HEK293 (cell line): ENCODE measurements around the gene ROR2.

Experiments used
- CTCF ChIA-PET: fragments of 350-600 bp; formaldehyde crosslinking; extraction: SDS; loops from one replicate; lab custom pipeline; 2021; ENCODE audit warnings: antibody characterized with exemption; lab: Yijun Ruan, JAX
- POLR2A ChIA-PET: fragments of 300-600 bp; formaldehyde crosslinking; extraction: SDS; loops from one replicate; lab custom pipeline; 2020; ENCODE audit warnings: antibody characterized with exemption, inconsistent platforms; lab: Yijun Ruan, JAX
- H3K27ac ChIP-seq: fragments of 200-500 bp; sonication (Bioruptor generic); 2 replicates; pipeline ENCODE4 v1.5.1; 2014; ENCODE audit warnings: low read depth, low read length, control low read depth, inconsistent platforms; ENCODE audit errors: extremely low read depth
- H3K36me3 ChIP-seq, 2 experiments: fragments of 200-500 bp in 1 of 2; sonication (Bioruptor generic) in 1 of 2; 1 replicate in 1 of 2; 2 replicates in 1 of 2; pipeline ENCODE4 v1.5.1; 2014 to 2017; ENCODE audit warnings: inconsistent platforms in 2 of 2, low read length in 2 of 2; ENCODE audit not compliant: control insufficient read depth in 2 of 2, insufficient read depth in 1 of 2
- H3K4me1 ChIP-seq: fragments of 200-500 bp; sonication (Bioruptor generic); 2 replicates; pipeline ENCODE4 v1.5.1; 2014; ENCODE audit warnings: mild to moderate bottlenecking, low read length, inconsistent platforms; ENCODE audit not compliant: control insufficient read depth, insufficient read depth
- H3K4me3 ChIP-seq: 2 replicates; pipeline ENCODE4 v1.5.1; 2011; ENCODE audit warnings: low read depth, mild to moderate bottlenecking, control low read depth, low read length, moderate library complexity
- H3K9me3 ChIP-seq: fragments of 200-500 bp; sonication (Bioruptor generic); 2 replicates; pipeline ENCODE4 v1.5.1; 2014; ENCODE audit warnings: low read depth, low read length, inconsistent platforms; ENCODE audit not compliant: control insufficient read depth, insufficient read depth
- GLIS1 ChIP-seq: fragments of 450-650 bp; formaldehyde crosslinking; IDR thresholded peaks from 2 replicates; pipeline ENCODE4 v1.5.1; 2016; ENCODE audit warnings: missing biosample characterization, missing genetic modification characterization
- INSM2 ChIP-seq: fragments of 450-650 bp; formaldehyde crosslinking; IDR thresholded peaks from 2 replicates; pipeline ENCODE4 v1.5.1; 2016; ENCODE audit warnings: missing biosample characterization, missing genetic modification characterization
- MEIS1 ChIP-seq: sonication (generic); formaldehyde crosslinking; IDR thresholded peaks from 2 replicates; pipeline ENCODE4 v1.8.1; 2022; ENCODE audit warnings: missing genetic modification reagents, mild to moderate bottlenecking, borderline replicate concordance
- OVOL3 ChIP-seq: fragments of 450-650 bp; formaldehyde crosslinking; IDR thresholded peaks from 2 replicates; pipeline ENCODE4 v1.5.1; 2016; ENCODE audit warnings: missing biosample characterization, missing genetic modification characterization
- PRDM1 ChIP-seq: fragments of 450-650 bp; formaldehyde crosslinking; IDR thresholded peaks from 2 replicates; pipeline ENCODE4; 2016; ENCODE audit warnings: missing biosample characterization, missing genetic modification characterization
- PRDM4 ChIP-seq: fragments of 450-650 bp; formaldehyde crosslinking; IDR thresholded peaks from 2 replicates; pipeline ENCODE4 v1.5.1; 2017; ENCODE audit warnings: missing biosample characterization, missing genetic modification characterization
- SCRT2 ChIP-seq: fragments of 450-650 bp; formaldehyde crosslinking; IDR thresholded peaks from 2 replicates; pipeline ENCODE4 v1.5.1; 2016; ENCODE audit warnings: missing biosample characterization, missing genetic modification characterization
- SETDB1 ChIP-seq: IDR thresholded peaks from one replicate; pipeline ENCODE4 v1.6.1; 2017; ENCODE audit warnings: mild to moderate bottlenecking, low read length, moderate library complexity, mixed read lengths; ENCODE audit not compliant: insufficient read length
- SP7 ChIP-seq: fragments of 450-650 bp; formaldehyde crosslinking; IDR thresholded peaks from 2 replicates; pipeline ENCODE4 v1.5.1; 2016; ENCODE audit warnings: missing biosample characterization, missing genetic modification characterization
- YY1 ChIP-seq: fragments of 450-650 bp; formaldehyde crosslinking; IDR thresholded peaks from 2 replicates; pipeline ENCODE4 v1.5.1; 2018; ENCODE audit warnings: missing biosample characterization, missing genetic modification characterization
- ZIC2 ChIP-seq: fragments of 450-650 bp; formaldehyde crosslinking; IDR thresholded peaks from 2 replicates; pipeline ENCODE4 v1.5.1; 2016; ENCODE audit warnings: missing biosample characterization, missing genetic modification characterization
- ZNF112 ChIP-seq: fragments of 450-650 bp; formaldehyde crosslinking; IDR thresholded peaks from 2 replicates; pipeline ENCODE4 v1.5.0; 2017; ENCODE audit warnings: missing biosample characterization, missing genetic modification characterization
- ZNF121 ChIP-seq: fragments of 450-650 bp; formaldehyde crosslinking; IDR thresholded peaks from 2 replicates; pipeline ENCODE4 v1.5.1; 2016; ENCODE audit warnings: missing biosample characterization, missing genetic modification characterization
- ZNF140 ChIP-seq: fragments of 450-650 bp; formaldehyde crosslinking; IDR thresholded peaks from 2 replicates; pipeline ENCODE4 v1.5.1; 2016; ENCODE audit warnings: missing biosample characterization, missing genetic modification characterization
- ZNF146 ChIP-seq: fragments of 450-650 bp; formaldehyde crosslinking; IDR thresholded peaks from 2 replicates; pipeline ENCODE4 v1.5.1; 2016; ENCODE audit warnings: missing biosample characterization, missing genetic modification characterization
- ZNF19 ChIP-seq: fragments of 450-650 bp; formaldehyde crosslinking; IDR thresholded peaks from 2 replicates; pipeline ENCODE4; 2016; ENCODE audit warnings: missing biosample characterization, missing genetic modification characterization, low read depth
- ZNF2 ChIP-seq: fragments of 450-650 bp; formaldehyde crosslinking; IDR thresholded peaks from 2 replicates; pipeline ENCODE4 v1.5.1; 2016; ENCODE audit warnings: missing biosample characterization, missing genetic modification characterization
- ZNF416 ChIP-seq: fragments of 450-650 bp; formaldehyde crosslinking; IDR thresholded peaks from 2 replicates; pipeline ENCODE4 v1.5.1; 2016; ENCODE audit warnings: missing biosample characterization, missing genetic modification characterization
- ZNF501 ChIP-seq: fragments of 450-650 bp; formaldehyde crosslinking; IDR thresholded peaks from 2 replicates; pipeline ENCODE4 v1.5.1; 2016; ENCODE audit warnings: missing biosample characterization, missing genetic modification characterization
- ZNF521 ChIP-seq: fragments of 450-650 bp; formaldehyde crosslinking; IDR thresholded peaks from 2 replicates; pipeline ENCODE4 v1.5.1; 2017; ENCODE audit warnings: missing biosample characterization, mild to moderate bottlenecking, missing genetic modification characterization
- ZNF561 ChIP-seq: fragments of 450-650 bp; IDR thresholded peaks from 2 replicates; pipeline ENCODE4 v1.5.1; 2018; ENCODE audit warnings: missing biosample characterization, missing genetic modification characterization, borderline replicate concordance
- ZNF596 ChIP-seq: fragments of 450-650 bp; IDR thresholded peaks from 2 replicates; pipeline ENCODE4 v1.5.0; 2018; ENCODE audit warnings: missing biosample characterization, mild to moderate bottlenecking, missing genetic modification characterization, moderate library complexity
- ZNF677 ChIP-seq: fragments of 450-650 bp; IDR thresholded peaks from 2 replicates; pipeline ENCODE4 v1.5.0; 2018; ENCODE audit warnings: missing biosample characterization, mild to moderate bottlenecking, missing genetic modification characterization, moderate library complexity
- TF ChIP-seq, protein P1 (sequence below): fragments of 450-650 bp; formaldehyde crosslinking; IDR thresholded peaks from 2 replicates; pipeline ENCODE4 v1.5.1; 2017; ENCODE audit warnings: missing biosample characterization, missing genetic modification characterization
- TF ChIP-seq, protein P2 (sequence below): fragments of 450-650 bp; formaldehyde crosslinking; optimal IDR thresholded peaks from 2 replicates; pipeline ENCODE3; 2016; ENCODE audit warnings: missing biosample characterization, mild to moderate bottlenecking, missing genetic modification characterization
- TF ChIP-seq, protein P3 (sequence below): fragments of 450-650 bp; formaldehyde crosslinking; IDR thresholded peaks from 2 replicates; pipeline ENCODE4 v1.5.1; 2016; ENCODE audit warnings: missing biosample characterization, missing genetic modification characterization
- TF ChIP-seq, protein P4 (sequence below): fragments of 450-650 bp; formaldehyde crosslinking; IDR thresholded peaks from 2 replicates; pipeline ENCODE4 v1.5.1; 2017; ENCODE audit warnings: missing biosample characterization, mild to moderate bottlenecking, missing genetic modification characterization, moderate library complexity
- TF ChIP-seq, protein P5 (sequence below): fragments of 450-650 bp; formaldehyde crosslinking; IDR thresholded peaks from 2 replicates; pipeline ENCODE4 v1.5.1; 2016; ENCODE audit warnings: missing biosample characterization, missing genetic modification characterization

ROR2 gene

GRCh38 chr9:91908293-91908623, 41.8 kb downstream of the ROR2 start:
- Histone ChIP-seq H3K4me3 (no peak overlapping the region), H3K36me3 (no peaks in the 10 kb centered on the region; a peak in 1 of 3 replicates), H3K27ac (no peak overlapping the region), H3K4me1 (peaks cover 11% of the 10 kb centered on the region), H3K9me3 (no peaks in the 10 kb centered on the region)
- CTCF ChIA-PET: interaction anchor here (1.7 to 2.5 kb wide), 2 partner anchors 42 to 174 kb away, joined by 3 to 15 read pairs; partner anchors contain the start of gene ROR2
- POLR2A ChIA-PET: no interaction called here
- TF ChIP-seq MEIS1 (CRISPR knock-in tag) (no peak), ZNF561 (tag by site-specific recombination) (no peak), ZNF140 (no peak), OVOL3 (tag by site-specific recombination) (peak; percentile 90), ZNF112 (no peak), ZNF2 (tag by site-specific recombination) (no peak), ZNF146 (tag by site-specific recombination) (no peak), ZNF596 (no peak), YY1 (tag by site-specific recombination) (no peak), GLIS1 (tag by site-specific recombination) (peak; percentile 91), ZNF501 (tag by site-specific recombination) (no peak), ZNF121 (tag by site-specific recombination) (no peak), SCRT2 (tag by site-specific recombination) (no peak), ZNF677 (tag by site-specific recombination) (no peak), PRDM1 (tag by site-specific recombination) (no peak), SETDB1 (no peak), ZNF416 (tag by site-specific recombination) (no peak), INSM2 (tag by site-specific recombination) (peak; percentile 69), SP7 (tag by site-specific recombination) (0 out of 2 replicates have a peak, but pooled peaks have one; percentile 34), ZNF19 (tag by site-specific recombination) (no peak), ZNF521 (tag by site-specific recombination) (no peak), ZIC2 (peak; percentile 72; the same call in 1 of the 2 replicates), PRDM4 (tag by site-specific recombination) (peak; percentile 78)
- TF ChIP-seq, protein P1, sequence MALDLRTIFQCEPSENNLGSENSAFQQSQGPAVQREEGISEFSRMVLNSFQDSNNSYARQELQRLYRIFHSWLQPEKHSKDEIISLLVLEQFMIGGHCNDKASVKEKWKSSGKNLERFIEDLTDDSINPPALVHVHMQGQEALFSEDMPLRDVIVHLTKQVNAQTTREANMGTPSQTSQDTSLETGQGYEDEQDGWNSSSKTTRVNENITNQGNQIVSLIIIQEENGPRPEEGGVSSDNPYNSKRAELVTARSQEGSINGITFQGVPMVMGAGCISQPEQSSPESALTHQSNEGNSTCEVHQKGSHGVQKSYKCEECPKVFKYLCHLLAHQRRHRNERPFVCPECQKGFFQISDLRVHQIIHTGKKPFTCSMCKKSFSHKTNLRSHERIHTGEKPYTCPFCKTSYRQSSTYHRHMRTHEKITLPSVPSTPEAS (tag by site-specific recombination): no peak
- TF ChIP-seq, protein P2, sequence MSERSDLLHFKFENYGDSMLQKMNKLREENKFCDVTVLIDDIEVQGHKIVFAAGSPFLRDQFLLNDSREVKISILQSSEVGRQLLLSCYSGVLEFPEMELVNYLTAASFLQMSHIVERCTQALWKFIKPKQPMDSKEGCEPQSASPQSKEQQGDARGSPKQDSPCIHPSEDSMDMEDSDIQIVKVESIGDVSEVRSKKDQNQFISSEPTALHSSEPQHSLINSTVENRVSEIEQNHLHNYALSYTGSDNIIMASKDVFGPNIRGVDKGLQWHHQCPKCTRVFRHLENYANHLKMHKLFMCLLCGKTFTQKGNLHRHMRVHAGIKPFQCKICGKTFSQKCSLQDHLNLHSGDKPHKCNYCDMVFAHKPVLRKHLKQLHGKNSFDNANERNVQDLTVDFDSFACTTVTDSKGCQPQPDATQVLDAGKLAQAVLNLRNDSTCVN (tag by site-specific recombination): no peak
- TF ChIP-seq, protein P3, sequence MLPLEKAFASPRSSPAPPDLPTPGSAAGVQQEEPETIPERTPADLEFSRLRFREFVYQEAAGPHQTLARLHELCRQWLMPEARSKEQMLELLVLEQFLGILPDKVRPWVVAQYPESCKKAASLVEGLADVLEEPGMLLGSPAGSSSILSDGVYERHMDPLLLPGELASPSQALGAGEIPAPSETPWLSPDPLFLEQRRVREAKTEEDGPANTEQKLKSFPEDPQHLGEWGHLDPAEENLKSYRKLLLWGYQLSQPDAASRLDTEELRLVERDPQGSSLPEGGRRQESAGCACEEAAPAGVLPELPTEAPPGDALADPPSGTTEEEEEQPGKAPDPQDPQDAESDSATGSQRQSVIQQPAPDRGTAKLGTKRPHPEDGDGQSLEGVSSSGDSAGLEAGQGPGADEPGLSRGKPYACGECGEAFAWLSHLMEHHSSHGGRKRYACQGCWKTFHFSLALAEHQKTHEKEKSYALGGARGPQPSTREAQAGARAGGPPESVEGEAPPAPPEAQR: no peak
- TF ChIP-seq, protein P4, sequence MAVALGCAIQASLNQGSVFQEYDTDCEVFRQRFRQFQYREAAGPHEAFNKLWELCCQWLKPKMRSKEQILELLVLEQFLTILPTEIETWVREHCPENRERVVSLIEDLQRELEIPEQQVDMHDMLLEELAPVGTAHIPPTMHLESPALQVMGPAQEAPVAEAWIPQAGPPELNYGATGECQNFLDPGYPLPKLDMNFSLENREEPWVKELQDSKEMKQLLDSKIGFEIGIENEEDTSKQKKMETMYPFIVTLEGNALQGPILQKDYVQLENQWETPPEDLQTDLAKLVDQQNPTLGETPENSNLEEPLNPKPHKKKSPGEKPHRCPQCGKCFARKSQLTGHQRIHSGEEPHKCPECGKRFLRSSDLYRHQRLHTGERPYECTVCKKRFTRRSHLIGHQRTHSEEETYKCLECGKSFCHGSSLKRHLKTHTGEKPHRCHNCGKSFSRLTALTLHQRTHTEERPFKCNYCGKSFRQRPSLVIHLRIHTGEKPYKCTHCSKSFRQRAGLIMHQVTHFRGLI: no peak
- TF ChIP-seq, protein P5, sequence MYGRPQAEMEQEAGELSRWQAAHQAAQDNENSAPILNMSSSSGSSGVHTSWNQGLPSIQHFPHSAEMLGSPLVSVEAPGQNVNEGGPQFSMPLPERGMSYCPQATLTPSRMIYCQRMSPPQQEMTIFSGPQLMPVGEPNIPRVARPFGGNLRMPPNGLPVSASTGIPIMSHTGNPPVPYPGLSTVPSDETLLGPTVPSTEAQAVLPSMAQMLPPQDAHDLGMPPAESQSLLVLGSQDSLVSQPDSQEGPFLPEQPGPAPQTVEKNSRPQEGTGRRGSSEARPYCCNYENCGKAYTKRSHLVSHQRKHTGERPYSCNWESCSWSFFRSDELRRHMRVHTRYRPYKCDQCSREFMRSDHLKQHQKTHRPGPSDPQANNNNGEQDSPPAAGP (tag by site-specific recombination): 0 out of 2 replicates have a peak, but pooled peaks have one; percentile 25
